GM23338 (cell line): ENCODE measurements around the gene BCORL1. TPM values are rescaled to one million over a fixed set of nuclear protein-coding genes. Genes with fewer than 3 reads are reported as not detected.

Experiments
- ATAC-seq: fragments of 200-7000 bp; cut with Tn5 transposase; 3 replicates; pipeline ENCODE4 v1.9.1; 2020
- DNase-seq: peaks from one replicate; pipeline ENCODE4 v3.0.0-alpha.2; 2015; ENCODE audit warnings: low spot score
- H2AFZ ChIP-seq: fragments of 200-600 bp; sonication (generic); 2 replicates; pipeline ENCODE4 v1.8.0; 2016; ENCODE audit warnings: antibody characterized with exemption, mild to moderate bottlenecking, moderate library complexity
- H3F3A ChIP-seq: fragments of 200-600 bp; sonication (generic); replicated peaks from 2 replicates; pipeline ENCODE4 v1.8.0; 2017; ENCODE audit warnings: antibody characterized with exemption, mixed run types, low read depth
- H3K27ac ChIP-seq: fragments of 200-600 bp; sonication (generic); 2 replicates; pipeline ENCODE4 v1.6.1; 2016; ENCODE audit warnings: low read depth
- H3K27me3 ChIP-seq: fragments of 200-600 bp; sonication (generic); 2 replicates; pipeline ENCODE4 v1.8.0; 2016; ENCODE audit warnings: mild to moderate bottlenecking, mixed run types, moderate library complexity; ENCODE audit not compliant: insufficient read depth
- H3K36me3 ChIP-seq: fragments of 200-600 bp; sonication (generic); 2 replicates; pipeline ENCODE4 v1.8.0; 2016; ENCODE audit warnings: mild to moderate bottlenecking; ENCODE audit not compliant: insufficient read depth
- H3K4me1 ChIP-seq: fragments of 200-600 bp; sonication (generic); 2 replicates; pipeline ENCODE4 v1.8.0; 2016; ENCODE audit warnings: mild to moderate bottlenecking, moderate library complexity; ENCODE audit not compliant: insufficient read depth
- H3K4me2 ChIP-seq: fragments of 200-600 bp; sonication (generic); 2 replicates; pipeline ENCODE4 v1.7.1; 2017; ENCODE audit warnings: mixed run types
- H3K4me3 ChIP-seq: fragments of 200-600 bp; sonication (generic); 2 replicates; pipeline ENCODE4 v1.6.1; 2016; ENCODE audit warnings: mixed run types
- H3K79me2 ChIP-seq: fragments of 200-600 bp; sonication (generic); replicated peaks from 2 replicates; pipeline ENCODE4 v1.8.0; 2017; ENCODE audit warnings: mild to moderate bottlenecking; ENCODE audit not compliant: insufficient read depth
- H3K9me2 ChIP-seq: fragments of 200-600 bp; sonication (generic); 2 replicates; pipeline ENCODE4 v1.8.0; 2017; ENCODE audit not compliant: insufficient read depth
- H4K20me1 ChIP-seq: fragments of 200-600 bp; sonication (generic); replicated peaks from 2 replicates; pipeline ENCODE4 v1.8.0; 2017; ENCODE audit warnings: mild to moderate bottlenecking; ENCODE audit not compliant: insufficient read depth
- H3K27ac Mint-ChIP-seq: 2 replicates; pipeline ENCODE4 v1.8.0; 2020; ENCODE audit warnings: inconsistent platforms, mild to moderate bottlenecking, moderate library complexity, mixed read lengths
- H3K27me3 Mint-ChIP-seq: 3 replicates; pipeline ENCODE4 v1.8.0; 2022; ENCODE audit warnings: low read depth, mild to moderate bottlenecking, moderate library complexity, mixed read lengths, inconsistent platforms; ENCODE audit not compliant: insufficient read depth, poor library complexity
- H3K36me3 Mint-ChIP-seq: 3 replicates; pipeline ENCODE4 v1.8.0; 2021; ENCODE audit warnings: low read depth, mild to moderate bottlenecking, inconsistent platforms, moderate library complexity, mixed read lengths
- H3K4me1 Mint-ChIP-seq: 3 replicates; pipeline ENCODE4 v1.8.0; 2020; ENCODE audit warnings: mild to moderate bottlenecking, inconsistent platforms, mixed read lengths
- H3K4me3 Mint-ChIP-seq: 3 replicates; pipeline ENCODE4 v1.8.0; 2021; ENCODE audit warnings: moderate library complexity, mild to moderate bottlenecking, inconsistent platforms, mixed read lengths
- H3K9me3 Mint-ChIP-seq: 3 replicates; pipeline ENCODE4 v1.8.0; 2020; ENCODE audit warnings: moderate library complexity, mild to moderate bottlenecking, inconsistent platforms, mixed read lengths
- CREB1 ChIP-seq: fragments of 250-450 bp; sonication (Bioruptor Pico); IDR thresholded peaks from 2 replicates; pipeline ENCODE4 v1.5.0; 2020; ENCODE audit warnings: low read depth, mild to moderate bottlenecking, moderate library complexity
- CTCF ChIP-seq, 2 experiments: fragments of 200-600 bp in 1 of 2; sonication (generic) in 1 of 2; conservative IDR thresholded peaks; 2 replicates each; pipeline versions ENCODE4 v1.5.1 to v1.6.1; 2016 to 2017; ENCODE audit warnings: antibody characterized with exemption in 2 of 2, low read depth in 2 of 2, mild to moderate bottlenecking in 2 of 2, moderate library complexity in 1 of 2
- ETS1 ChIP-seq: IDR thresholded peaks from 2 replicates; pipeline ENCODE4 v1.6.1; 2016; ENCODE audit warnings: antibody characterized with exemption
- EZH2 ChIP-seq: fragments of 200-600 bp; sonication (generic); IDR thresholded peaks from one replicate; pipeline ENCODE4 v1.8.0; 2017; ENCODE audit warnings: antibody characterized with exemption, mild to moderate bottlenecking, low read depth; ENCODE audit not compliant: unreplicated experiment
- EZH2phosphoT487 ChIP-seq: fragments of 200-600 bp; sonication (generic); IDR thresholded peaks from one replicate; pipeline ENCODE4 v1.8.1; 2018; ENCODE audit warnings: antibody characterized with exemption; ENCODE audit not compliant: unreplicated experiment
- JUNB ChIP-seq: IDR thresholded peaks from one replicate; pipeline ENCODE4 v1.6.1; 2016; ENCODE audit warnings: antibody characterized with exemption; ENCODE audit not compliant: unreplicated experiment
- NANOG ChIP-seq: IDR thresholded peaks from 2 replicates; pipeline ENCODE4 v1.6.1; 2016; ENCODE audit warnings: antibody characterized with exemption, borderline replicate concordance
- POLR2AphosphoS5 ChIP-seq: IDR thresholded peaks from 2 replicates; pipeline ENCODE4 v1.6.1; 2016; ENCODE audit warnings: antibody characterized with exemption, low read depth
- REST ChIP-seq: IDR thresholded peaks from one replicate; pipeline ENCODE4 v1.6.1; 2018; ENCODE audit warnings: antibody characterized with exemption; ENCODE audit not compliant: unreplicated experiment
- STAT1 ChIP-seq: IDR thresholded peaks from one replicate; pipeline ENCODE4 v1.6.1; 2016; ENCODE audit warnings: antibody characterized with exemption; ENCODE audit not compliant: unreplicated experiment
- ZNF114 ChIP-seq: fragments of 250-450 bp; sonication (Bioruptor Pico); IDR thresholded peaks from 2 replicates; pipeline ENCODE4 v1.5.0; 2020; ENCODE audit warnings: mild to moderate bottlenecking, moderate library complexity
- ZNF331 ChIP-seq: fragments of 250-450 bp; sonication (Bioruptor Pico); IDR thresholded peaks from 2 replicates; pipeline ENCODE4 v1.5.0; 2020; ENCODE audit warnings: low read depth, mild to moderate bottlenecking, moderate library complexity
- polyA plus RNA-seq: library from polyadenylated mRNA; unstranded; fragments of >200 nt; fragmentation: Nextera tagmentation; extraction: Ambion mirVana; gene quantifications from 2 replicates; pipeline ENCODE4 v1.2.1, GENCODE V29; 2016
- total RNA-seq: library from RNA; depleted of rRNA; stranded (reverse); fragments of >200 nt; shearing (Covaris generic); gene quantifications from 2 replicates; pipeline ENCODE4 v1.2.3, GENCODE V29; 2014

BCORL1 gene
- total and polyA plus RNA-seq, 2 experiments from 2014 or later, result 2.6 to 2.7 TPM

GRCh38 chrX:130032552-130032951 lies 50.1 kb downstream of the BCORL1 start:
- Histone ChIP-seq H3K79me2 (no peaks in the 10 kb centered on the region), H2AFZ (no peak overlapping the region), H3F3A (no peaks in the 10 kb centered on the region), H4K20me1 (no peaks in the 10 kb centered on the region), H3K4me1 (no peaks in the 10 kb centered on the region), H3K9me2 (no peaks in the 10 kb centered on the region), H3K4me2 (no peak overlapping the region), H3K27me3 (no peaks in the 10 kb centered on the region), H3K4me3 (no peak overlapping the region), H3K27ac (no peak overlapping the region), H3K36me3 (no peaks in the 10 kb centered on the region)
- Mint-ChIP-seq H3K4me3 (no peak overlapping the region), H3K9me3 (no peaks in the 10 kb centered on the region), H3K27ac (no peak overlapping the region), H3K4me1 (peaks cover 10% of the 10 kb centered on the region; the same call in 2 of the 3 replicates), H3K27me3 (peaks cover 4% of the 10 kb centered on the region), H3K36me3 (no peaks in the 10 kb centered on the region)
- no peak for DNase-seq
- ATAC-seq, result no peak
- TF ChIP-seq CTCF (conservative IDR thresholded peaks at IDR 0.05; ENCODE audit: low read depth in 2 of 2) (no peak), ZNF331 (no peak), JUNB (no peak)

GRCh38 chrX:130034178-130034577 lies 51.7 kb downstream of the BCORL1 start:
- Histone ChIP-seq H3K4me1 (no peaks in the 10 kb centered on the region), H3K4me3 (no peak overlapping the region), H3K79me2 (no peaks in the 10 kb centered on the region), H2AFZ (no peak overlapping the region), H3K9me2 (no peaks in the 10 kb centered on the region), H3K27ac (no peak overlapping the region), H3F3A (no peaks in the 10 kb centered on the region), H4K20me1 (no peaks in the 10 kb centered on the region), H3K27me3 (no peaks in the 10 kb centered on the region), H3K36me3 (no peaks in the 10 kb centered on the region), H3K4me2 (no peak overlapping the region)
- DNase-seq (no peak), ATAC-seq (no peak)
- H3K27ac Mint-ChIP-seq, result no peak overlapping the region
- H3K36me3 Mint-ChIP-seq, result no peaks in the 10 kb centered on the region; the same call in 2 of the 3 replicates
- peaks cover 4% of the 10 kb centered on the region for H3K27me3 Mint-ChIP-seq
- H3K4me1 Mint-ChIP-seq, result peaks cover 5% of the 10 kb centered on the region; the same call in 2 of the 3 replicates
- H3K4me3 Mint-ChIP-seq, result no peak overlapping the region
- H3K9me3 Mint-ChIP-seq, result no peaks in the 10 kb centered on the region
- TF ChIP-seq ETS1 (no peak), NANOG (no peak), EZH2 (no peak), EZH2phosphoT487 (no peak), REST (no peak), ZNF114 (no peak), POLR2AphosphoS5 (no peak), JUNB (no peak), CREB1 (no peak), STAT1 (no peak)
